HG03442 (cell line): ENCODE results near the gene DTX2.
A peak's percentile ranks its signal among the peaks of the same experiment; 100 is the strongest.
"Not testable (repeated sequence)": the region's sequence is repeated elsewhere in the genome, so short reads cannot be mapped to it uniquely, and the experiment has no call there.

Source experiments
- ATAC-seq: cut with Tn5 transposase; IDR thresholded peaks from one replicate; pipeline ENCODE4 v1.9.1; 2021; ENCODE audit warnings: mild to moderate bottlenecking, moderate library complexity; ENCODE audit not compliant: unreplicated experiment

Gene DTX2

DNA sequence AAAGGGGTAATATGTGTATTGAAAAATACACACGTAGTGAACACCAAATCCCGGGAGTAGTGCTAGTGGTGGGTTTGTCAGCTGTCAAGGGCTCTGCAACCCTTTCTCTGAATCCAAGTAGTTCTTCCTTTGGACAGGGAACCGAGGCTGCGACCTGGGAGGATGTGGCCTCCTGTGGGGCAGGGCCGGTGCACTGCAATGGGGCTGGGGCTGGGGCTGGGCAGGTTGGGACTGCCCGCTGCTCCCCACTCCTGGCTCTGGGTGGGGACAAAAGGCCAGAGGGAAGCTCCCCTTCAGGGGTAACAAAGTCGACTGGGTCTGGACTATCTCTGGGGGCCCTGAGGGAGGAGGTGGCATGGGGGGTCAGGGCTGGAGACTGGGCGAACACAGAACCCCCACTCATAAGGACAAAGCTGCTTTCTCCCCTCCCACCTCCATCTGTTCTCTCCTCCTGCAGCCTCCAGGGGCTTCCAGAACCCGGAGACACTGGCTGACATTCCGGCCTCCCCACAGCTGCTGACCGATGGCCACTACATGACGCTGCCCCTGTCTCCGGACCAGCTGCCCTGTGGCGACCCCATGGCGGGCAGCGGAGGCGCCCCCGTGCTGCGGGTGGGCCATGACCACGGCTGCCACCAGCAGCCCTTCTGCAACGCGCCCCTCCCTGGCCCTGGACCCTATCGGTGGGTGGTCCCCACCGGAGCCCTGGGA, 49.8 kb downstream of the DTX2 start:
- ATAC-seq: not testable (repeated sequence)

DNA sequence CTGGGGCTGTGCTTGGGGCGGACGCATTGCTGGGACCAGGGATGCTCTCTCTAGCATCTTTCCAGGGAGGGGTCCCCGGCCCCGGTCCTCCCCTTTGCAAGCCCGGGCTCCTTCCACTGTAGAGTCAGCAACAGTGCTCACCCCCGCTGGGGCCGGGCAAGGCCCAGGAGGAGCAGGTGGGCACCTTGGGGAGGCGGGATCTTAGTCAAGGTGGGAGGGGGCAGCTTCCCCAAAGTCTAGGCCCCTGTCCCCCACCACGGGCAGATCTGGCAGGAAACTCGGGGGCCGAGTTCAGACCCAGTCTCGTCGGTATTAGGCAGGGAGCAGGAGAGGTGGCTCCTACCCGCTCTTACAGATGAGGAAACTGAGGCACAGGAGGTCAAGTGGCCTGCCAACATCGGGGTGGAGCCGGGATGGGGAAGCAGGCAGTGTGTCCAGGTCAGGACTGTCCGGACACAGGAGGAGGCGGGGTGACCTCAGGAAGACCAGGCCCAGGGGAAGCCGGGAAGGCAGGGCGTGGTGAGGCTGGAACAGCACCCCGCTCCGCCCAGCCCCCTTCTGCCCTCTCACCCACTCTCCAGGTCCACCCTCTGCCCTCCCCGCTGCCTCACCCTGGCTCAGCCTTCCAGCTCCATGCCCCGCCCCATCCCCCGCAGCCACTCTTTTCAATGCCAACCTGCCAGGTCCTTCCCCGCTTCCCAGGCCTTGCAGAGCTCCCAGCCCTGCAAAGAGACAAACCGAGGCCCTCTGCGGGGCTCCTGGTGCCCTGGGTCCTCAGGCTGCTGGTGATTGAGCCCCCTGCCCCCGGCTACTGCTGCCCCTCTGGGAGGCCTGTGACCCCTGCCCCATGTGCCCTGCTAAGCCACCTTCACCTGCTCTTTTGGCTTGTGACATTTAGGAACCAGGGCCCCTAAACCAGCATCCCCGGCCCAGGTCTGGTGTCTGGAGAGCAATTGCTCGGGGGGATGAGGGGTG, 50.7 kb downstream of the DTX2 start:
- not testable (repeated sequence) for ATAC-seq

DNA sequence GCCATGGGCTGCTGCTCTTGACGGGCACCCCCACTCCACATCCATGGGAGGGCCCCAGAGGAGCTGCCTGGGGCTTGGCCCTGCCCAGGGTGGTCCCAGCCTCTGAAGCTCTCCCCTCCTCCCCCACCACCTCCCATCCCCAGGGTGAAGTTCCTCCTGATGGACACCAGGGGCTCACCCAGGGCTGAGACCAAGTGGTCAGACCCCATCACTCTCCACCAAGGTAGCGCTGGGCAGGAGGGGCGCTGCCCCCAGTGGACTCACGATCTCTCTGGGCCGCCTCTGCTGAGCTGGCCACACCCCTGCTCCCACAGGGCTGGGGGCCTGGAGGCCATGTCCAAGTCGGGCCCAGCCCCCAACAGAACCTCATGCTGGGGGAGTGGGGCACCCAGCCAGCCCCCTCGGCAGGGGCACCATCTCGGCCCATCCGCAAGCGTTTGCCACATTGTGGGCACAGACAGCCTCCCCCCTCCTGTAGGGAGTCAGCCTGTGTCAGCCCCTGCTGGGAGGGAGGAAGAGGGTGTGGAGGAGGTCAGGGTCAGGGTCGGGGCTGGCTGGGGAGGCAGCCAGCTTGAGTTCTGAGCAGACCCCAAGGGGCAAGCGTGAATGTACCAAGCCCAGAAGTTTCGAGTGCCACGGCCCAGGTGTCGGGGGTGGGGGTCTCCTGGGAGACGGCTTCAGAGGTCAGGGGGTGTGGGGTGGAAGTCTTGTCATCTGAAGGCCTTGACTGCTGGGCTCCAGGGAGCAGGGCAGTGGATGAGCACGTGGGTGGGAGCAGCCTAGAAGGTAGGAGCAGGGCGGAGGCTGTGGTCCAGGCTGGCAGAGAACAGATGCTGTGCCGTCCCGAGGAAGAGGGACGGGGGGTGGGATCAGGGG, 51.7 kb downstream of the DTX2 start:
- no peak for ATAC-seq

DNA sequence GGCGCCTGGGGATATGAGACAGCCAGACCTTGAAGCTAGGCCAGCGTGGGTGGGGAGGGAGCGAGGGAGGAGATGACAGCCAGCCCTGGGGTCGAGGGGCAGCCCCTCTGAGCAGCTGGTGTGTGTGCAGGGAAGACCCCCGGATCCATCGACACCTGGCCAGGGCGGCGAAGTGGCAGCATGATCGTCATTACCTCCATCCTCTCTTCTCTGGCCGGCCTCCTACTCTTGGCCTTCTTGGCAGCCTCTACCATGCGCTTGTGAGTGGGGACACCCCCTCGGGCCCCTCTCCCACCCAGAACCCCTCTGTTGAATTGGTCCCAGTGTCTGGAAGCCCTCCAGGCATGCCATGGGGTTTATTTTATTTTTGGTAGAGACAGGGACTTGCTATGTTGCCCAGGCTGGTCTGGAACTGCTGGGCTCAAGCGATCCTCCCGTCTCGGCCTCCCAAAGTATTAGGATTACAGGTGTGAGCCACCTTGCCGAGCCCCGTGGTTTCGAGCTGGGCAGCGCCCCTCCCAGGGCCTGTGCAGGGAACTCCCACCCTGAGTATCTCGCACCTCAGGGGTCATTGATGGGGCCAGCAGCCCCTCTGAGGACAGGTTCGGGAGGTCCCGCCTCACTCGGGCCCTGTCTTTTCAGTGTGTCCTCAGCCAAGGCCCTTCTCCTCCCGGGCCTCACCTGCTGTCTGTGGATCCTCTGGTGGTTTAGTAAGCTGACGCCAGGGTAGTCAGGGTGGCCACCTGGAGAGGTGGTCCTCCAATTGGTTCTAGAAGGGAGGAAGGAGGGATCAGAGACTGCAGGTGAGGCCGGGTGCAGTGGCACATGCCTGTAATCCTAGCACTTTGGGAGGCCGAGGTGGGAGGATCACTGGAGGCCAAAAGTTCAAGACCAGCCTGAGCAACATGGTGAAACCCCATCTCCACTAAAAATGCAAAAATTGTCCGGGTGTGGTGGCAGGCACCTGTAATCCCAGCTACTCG, 52.6 kb downstream of the DTX2 start:
- no peak for ATAC-seq

DNA sequence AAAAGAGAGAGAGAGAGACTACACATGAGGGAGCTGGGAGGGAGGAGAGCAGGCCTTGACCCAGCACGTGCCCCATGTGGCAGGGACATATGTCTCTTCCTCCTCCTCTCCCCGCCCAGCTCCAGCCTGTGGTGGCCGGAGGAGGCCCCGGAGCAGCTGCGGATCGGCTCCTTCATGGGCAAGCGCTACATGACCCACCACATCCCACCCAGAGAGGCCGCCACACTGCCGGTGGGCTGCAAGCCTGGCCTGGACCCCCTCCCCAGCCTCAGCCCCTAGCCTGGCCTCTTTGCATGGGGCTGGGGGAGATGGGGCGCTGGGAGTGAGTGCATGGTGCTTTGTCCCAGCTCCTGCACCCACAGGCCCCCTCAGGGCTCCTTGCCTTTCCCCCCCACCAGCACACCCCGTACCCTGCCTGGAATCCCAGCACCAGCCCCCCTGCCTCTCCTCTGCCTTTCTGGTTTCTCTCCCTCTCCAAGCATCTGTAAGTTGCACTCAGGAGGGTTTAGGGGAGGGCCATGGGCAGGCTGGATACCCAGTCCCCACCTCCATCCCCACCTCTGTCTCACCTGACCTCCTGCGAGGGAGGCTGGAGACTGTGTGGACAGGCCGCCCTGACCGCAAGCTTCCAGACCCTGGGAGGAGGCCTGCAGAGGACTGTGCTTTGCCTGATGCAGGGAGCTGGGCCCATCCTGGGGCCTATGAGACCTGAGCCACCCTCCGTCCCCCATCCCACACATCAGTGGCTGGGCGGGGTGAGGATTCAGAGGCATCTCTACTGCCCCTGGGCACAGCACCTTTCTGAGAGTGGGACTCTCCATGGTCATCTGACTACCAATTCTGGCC, 53.6 kb downstream of the DTX2 start:
- no peak for ATAC-seq

DNA sequence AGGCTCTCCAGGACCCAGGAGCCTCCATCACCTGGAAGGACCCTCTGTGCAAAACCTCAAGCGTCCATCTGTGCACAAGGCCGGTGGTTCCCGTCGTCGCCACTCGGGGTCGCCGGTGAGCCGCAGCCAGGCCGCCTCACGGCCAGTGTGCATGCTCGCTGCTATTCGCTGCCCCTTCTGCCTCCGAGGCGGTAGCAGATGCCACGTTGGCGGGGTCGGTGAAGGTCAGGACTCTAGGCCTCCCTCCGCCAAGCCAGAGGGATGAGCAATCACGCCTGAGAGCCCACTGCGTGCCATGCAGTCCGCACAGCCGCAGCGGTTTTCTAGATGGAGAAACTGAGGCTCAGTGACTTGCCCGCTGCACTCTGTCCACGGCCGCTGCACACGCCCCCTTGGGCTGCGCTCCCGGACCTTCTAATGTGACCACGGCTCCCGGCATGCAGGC, 54.5 kb downstream of the DTX2 start:
- peak; percentile 72 for ATAC-seq

DNA sequence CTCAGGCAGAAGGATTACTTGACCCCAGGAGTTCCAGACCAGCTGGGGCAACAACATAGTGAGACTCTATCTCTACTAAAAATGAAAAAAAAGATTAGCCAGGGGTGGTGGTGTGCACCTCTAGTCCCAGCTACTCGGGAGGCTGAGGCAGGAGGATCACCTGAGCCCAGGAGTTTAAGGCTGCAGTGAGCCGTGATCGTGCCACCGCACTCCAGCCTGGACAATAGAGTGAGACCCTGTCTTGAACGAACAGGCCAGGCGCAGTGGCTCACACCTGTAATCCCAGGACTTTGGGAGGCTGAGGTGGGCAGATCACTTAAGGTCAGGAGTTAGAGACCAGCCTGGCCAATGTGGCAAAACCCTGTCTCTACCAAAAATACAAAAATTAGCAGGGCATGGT, 55.4 kb downstream of the DTX2 start:
- ATAC-seq: not testable (repeated sequence)

DNA sequence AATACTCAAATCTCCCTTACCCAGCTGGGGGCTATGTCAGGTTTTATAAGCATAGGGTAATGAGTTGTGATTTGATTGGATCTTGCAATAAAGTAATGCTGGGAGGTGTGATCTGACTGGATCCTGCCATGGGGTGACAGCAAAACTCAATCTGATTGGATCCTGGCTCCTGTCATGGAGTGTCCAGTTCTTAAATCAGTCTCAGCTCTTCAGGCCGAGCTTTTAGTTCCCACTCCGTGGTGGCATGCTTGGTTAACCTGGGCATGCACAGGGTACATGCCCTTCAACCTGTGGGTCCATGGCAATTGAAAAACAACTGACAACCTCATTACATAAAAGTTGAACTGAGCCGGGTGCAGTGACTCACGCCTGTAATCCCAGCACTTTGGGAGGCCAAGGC, 64.7 kb downstream of the DTX2 start:
- not testable (repeated sequence) for ATAC-seq

DNA sequence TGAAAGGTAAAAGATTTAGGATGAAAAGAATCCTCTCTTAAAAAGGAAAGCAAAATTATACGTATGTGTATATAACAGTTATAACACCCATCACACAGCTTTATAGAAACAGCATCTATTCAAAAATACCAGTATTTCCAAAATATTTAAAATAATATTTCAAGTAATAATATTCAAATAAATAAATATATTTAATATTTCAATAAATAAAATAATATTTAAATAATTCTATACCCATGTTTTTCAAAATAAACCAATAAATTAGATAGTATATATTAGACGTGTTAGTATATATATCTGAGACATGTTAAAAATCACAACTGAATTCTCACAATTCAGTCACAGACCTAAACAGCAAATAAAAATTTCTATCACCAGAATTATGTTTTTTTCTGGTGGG, 70.1 kb downstream of the DTX2 start:
- ATAC-seq: not testable (repeated sequence)

DNA sequence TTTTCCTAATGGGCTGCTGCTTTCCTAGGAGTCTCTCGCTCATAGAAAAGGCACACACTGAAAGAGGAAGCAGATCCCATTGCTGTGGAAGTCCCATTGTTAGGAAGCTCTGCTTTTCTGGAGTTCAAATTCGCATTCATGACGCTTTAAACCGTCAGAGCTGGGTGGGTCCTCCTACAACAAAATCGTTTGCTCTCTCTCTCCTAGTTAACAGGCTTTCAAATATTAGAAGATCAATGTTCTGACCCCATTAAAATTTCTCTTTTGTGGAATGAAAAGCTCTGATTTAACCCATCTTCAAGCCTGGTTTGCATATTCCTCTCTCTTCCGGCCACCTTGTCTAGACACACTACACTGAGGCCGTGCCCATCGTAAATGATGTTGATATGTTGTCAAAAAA, 81.7 kb downstream of the DTX2 start, which contains the start of gene SPDYE16:
TSS of gene SPDYE16 (minus strand) at position 101 of the 400 bp plus-strand sequence. CDS start 1,838 bp downstream, outside the sequence.
- ATAC-seq: not testable (repeated sequence)

DNA sequence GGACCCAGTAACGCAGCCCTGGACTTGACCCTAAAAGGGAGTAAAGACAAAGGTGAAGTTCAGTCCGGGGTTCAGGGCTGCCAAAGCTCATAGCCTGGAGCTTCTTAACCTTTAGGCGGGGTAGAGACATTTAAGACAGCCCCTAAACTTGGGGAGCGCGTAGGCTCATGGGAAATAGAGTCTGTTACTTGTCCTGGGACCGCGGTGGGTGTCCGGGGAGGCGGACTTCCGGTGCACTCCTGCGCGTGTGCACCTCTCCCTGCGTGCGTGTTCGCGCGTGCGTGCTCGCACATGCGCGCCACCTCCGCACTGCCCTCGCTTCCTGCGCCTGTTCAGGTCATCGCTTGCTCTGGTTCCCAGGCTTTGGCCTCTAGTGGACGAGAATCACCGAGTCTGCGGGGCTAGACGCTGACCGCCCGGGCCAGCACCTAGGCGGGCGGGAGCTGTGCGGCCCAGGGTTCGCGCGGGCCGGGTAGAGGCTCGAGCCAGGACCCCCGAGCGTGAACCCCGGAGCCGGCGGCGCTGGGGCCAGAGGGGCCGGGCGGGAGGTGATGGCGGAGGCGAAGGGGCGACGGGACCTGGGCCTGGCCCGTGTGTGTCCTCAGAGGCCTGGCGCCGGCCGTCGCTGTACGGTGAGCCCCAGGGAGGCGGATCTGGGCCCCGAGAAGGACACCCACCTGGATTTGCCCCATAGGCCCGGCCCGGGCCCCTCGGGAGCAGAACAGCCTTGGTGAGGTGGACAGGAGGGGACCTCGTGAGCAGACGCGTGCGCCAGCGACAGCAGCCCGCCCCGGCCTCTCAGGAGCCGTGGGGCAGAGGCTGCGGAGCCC, 87.7 kb downstream of the DTX2 start:
- ATAC-seq: peak; percentile 98

DNA sequence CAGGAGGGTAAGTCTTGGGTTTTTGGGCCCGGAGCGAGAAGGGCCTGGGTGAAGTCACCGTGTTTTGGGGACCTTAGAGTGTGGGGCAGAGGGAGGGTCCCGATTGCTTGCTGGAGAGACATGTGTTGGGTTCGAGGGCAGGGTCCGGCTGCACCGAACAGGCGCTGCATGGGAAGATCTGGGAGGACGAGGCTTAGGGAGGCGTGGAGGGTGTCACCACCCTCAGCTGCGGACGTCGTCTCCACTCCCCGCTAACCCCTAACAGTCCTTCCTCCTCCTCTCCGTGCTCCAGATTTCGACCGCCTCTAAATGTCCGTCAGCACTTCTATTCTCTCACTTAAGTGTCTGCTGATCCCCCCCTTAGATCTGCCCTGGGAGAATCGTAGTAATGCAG, 88.3 kb downstream of the DTX2 start:
- not testable (repeated sequence) for ATAC-seq

DNA sequence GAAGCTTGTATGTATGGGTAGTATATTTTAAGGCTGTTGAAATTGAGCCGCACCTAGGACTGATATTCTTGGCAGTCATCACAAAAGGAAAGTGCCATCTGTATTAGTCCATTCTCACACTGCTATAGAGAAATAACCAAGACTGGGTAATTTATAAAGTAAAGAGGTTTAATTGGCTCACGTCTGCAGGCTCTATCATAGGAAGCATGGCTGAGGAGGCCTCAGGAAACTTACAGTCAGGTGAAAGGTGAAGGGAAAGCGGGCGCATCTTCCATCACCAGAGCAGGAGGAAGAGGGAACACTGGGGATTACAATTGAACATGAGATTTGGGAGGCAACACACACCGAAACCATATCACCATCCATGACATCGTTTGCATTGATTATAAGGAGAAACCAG, 90.5 kb downstream of the DTX2 start:
- ATAC-seq: not testable (repeated sequence)
